AG10803 (cell line): ENCODE results near the gene NFXL1.

Experiments used
- DNase-seq: peaks from one replicate; pipeline ENCODE4 v3.0.0; 2010; ENCODE audit warnings: low read depth
- H3K4me3 ChIP-seq: 2 replicates; pipeline ENCODE4 v1.5.1; 2011; ENCODE audit warnings: mild to moderate bottlenecking, low read length, control low read depth
- TF ChIP-seq, protein P1 (sequence below): conservative IDR thresholded peaks from 2 replicates; pipeline ENCODE4 v1.5.1; 2011; ENCODE audit warnings: mild to moderate bottlenecking, low read length, control low read depth, inconsistent platforms

NFXL1 gene

DNA sequence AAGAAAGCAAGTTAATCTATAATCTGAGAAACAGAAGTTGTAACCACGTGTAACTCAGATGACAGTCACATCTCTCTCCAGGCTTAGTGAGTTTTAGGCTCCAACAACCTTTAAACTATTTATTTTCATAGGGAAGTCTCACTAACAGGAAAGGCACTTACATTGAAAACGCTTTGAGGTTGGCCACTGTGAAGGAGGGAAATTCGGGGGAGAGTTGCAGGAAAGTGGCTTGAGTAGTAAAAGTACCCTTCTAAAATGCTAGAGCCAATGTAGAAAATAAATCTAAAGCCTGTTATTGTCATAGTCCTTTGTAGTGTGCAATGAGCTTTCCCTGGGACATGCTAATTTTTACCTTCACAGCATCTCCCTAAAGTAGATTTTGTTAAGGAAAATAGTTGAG lies 995 bp upstream of the NFXL1 start:
- no peak for DNase-seq
- TF ChIP-seq, protein P1, sequence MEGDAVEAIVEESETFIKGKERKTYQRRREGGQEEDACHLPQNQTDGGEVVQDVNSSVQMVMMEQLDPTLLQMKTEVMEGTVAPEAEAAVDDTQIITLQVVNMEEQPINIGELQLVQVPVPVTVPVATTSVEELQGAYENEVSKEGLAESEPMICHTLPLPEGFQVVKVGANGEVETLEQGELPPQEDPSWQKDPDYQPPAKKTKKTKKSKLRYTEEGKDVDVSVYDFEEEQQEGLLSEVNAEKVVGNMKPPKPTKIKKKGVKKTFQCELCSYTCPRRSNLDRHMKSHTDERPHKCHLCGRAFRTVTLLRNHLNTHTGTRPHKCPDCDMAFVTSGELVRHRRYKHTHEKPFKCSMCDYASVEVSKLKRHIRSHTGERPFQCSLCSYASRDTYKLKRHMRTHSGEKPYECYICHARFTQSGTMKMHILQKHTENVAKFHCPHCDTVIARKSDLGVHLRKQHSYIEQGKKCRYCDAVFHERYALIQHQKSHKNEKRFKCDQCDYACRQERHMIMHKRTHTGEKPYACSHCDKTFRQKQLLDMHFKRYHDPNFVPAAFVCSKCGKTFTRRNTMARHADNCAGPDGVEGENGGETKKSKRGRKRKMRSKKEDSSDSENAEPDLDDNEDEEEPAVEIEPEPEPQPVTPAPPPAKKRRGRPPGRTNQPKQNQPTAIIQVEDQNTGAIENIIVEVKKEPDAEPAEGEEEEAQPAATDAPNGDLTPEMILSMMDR = no peak
- H3K4me3 ChIP-seq = no peak overlapping the region

DNA sequence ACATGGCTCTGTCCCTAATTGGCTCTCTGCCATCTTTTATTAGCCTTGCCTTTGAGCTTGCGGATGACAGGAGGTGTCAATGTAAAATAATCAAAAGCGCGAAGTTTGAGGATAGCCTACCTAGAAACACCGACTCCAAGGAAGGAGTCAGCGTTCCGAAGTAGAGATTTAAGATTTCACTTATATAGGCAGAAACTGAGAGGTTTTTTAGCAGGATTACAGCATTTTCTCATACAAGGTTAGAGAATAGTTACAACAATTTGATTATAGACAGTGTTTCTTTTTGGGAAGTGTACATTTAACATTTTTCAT lies 499 bp upstream of the NFXL1 start:
- no peak for DNase-seq
- TF ChIP-seq, protein P1 = no peak

DNA sequence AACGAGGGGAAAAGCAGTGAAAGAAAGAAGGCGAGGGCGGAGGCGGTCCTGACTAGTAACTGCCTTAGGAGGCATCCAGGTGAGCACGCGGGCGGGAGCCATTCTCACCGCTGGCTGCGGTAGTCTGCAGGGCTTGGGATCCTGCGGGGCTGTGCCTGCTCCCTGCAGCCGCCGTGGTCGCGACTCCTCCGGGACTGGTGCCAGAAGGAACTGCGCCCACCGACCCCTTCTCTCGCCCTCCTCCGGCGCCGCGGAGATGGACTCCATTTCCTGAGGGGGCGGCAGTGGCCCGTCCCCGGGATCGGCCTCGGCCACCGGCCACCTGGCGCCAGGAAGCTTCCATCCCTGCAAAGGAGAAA lies 543 bp downstream of the NFXL1 start:
- no peak for DNase-seq
- TF ChIP-seq, protein P1 = no peak
- H3K4me3 ChIP-seq = peak overlapping the region; percentile 94

More for the DNA sequence above, 499 bp upstream of the NFXL1 start:
- peak overlapping the region; percentile 76 for H3K4me3 ChIP-seq

DNA sequence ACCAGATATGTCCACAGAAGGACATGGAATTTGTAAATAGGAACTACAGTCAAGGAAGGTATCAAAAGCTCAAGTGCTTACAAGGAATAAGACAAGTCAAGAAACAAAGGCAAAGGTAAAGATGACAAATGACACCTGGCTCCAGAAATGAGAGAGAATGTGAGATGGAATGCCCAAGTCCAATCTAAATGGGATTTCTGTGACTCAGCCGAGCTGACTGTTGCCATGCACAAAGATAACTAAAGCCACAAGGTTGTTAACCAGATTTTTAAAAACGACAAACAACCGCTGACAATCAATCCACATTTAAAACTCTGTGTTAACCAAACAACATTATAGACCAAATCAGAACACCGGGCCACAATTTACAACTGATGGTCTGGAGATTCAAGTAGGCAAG lies 1.1 kb downstream of the NFXL1 start:
- TF ChIP-seq, protein P1 = no peak
- peak overlapping the region; percentile 94 for H3K4me3 ChIP-seq
- DNase-seq = peak; percentile 21

DNA sequence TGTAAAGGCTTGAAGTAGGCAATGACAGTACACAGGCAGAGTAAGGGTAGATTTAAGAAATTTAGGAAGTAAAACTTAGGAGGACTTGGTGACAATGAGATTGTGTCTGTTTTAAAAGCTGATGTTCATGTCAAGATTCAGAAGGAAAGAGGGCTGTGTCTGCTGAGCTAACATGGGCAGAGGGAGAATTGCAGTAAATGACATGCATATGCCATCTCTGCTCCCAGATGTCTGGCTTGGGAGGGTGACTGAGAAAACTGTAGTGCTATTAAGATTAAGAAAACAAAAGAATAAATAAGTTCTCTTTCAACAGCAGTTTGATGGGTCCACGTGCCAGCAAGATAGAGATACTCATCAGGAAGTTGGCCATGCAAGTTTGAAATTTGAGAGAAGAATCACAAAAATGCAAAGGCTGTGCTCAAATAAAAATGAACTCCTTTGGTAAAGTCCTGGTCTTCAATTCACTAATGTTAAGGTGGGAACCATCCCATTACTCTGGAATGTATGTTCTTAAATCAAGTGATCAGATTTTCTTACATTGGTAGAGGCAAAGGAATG lies 7.2 kb downstream of the NFXL1 start:
- no peak overlapping the region for H3K4me3 ChIP-seq
- peak; percentile 27 for DNase-seq
- TF ChIP-seq, protein P1 = no peak

DNA sequence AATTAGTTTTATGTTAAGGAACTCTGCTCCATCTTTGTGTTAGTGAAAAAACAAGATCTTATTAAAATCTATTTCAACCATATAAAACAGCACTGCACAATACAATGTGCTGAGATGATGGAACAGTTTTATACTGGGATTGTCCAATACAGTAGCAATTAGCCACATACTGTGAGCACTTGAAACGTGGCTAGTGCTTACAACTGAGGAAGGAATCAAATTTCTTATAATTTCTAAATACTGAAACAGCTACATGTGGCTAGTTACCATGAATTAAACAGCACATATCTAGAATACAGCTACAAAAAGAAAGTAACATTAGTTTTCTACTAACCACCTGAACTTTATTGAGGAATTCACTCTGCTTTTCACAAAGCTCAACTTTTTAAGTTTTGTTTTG lies 14.7 kb downstream of the NFXL1 start:
- TF ChIP-seq, protein P1 = no peak
- no peak for DNase-seq
- no peak overlapping the region for H3K4me3 ChIP-seq

DNA sequence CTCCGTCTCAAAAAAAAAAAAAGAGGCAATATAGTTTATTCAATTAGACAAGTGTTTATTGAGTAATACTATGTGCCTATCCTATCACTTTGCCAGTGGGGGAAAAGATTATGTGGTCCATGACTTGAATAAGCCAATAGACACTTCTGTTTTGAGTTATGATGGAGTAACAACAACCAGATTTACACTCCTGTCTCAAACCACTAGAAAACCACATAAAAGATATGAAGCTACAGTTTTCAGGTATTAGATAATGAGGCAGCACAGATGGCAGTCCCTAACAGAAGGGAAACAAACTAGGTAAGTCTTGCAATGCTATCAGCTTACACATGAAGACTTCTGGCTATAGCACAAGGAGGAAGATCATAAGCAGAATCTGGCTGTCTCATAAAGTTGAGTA lies 22.5 kb downstream of the NFXL1 start:
- DNase-seq = no peak
- TF ChIP-seq, protein P1 = no peak
- H3K4me3 ChIP-seq = no peak overlapping the region
